GM23248 (cell line): ENCODE measurements around the gene ANO8. TPM values are rescaled to one million over a fixed set of nuclear protein-coding genes. Genes with fewer than 3 reads are reported as not detected.

Source experiments
- DNase-seq: peaks from one replicate; pipeline ENCODE4 v3.0.0-alpha.2; 2015
- H2AFZ ChIP-seq: fragments of 200-600 bp; sonication (generic); 2 replicates; pipeline ENCODE4 v1.6.1; 2016; ENCODE audit warnings: antibody characterized with exemption
- H3F3A ChIP-seq: fragments of 200-600 bp; sonication (generic); 2 replicates; pipeline ENCODE4 v1.6.1; 2016; ENCODE audit warnings: mild to moderate bottlenecking, antibody characterized with exemption, mixed run types; ENCODE audit not compliant: insufficient read depth
- H3K27ac ChIP-seq: fragments of 200-600 bp; sonication (generic); 2 replicates; pipeline ENCODE4 v1.5.1; 2016; ENCODE audit warnings: mild to moderate bottlenecking
- H3K27me3 ChIP-seq: fragments of 200-600 bp; sonication (generic); replicated peaks from 2 replicates; pipeline ENCODE4 v1.6.1; 2016; ENCODE audit warnings: mild to moderate bottlenecking; ENCODE audit not compliant: insufficient read depth
- H3K36me3 ChIP-seq: fragments of 200-600 bp; sonication (generic); 2 replicates; pipeline ENCODE4 v1.6.1; 2016; ENCODE audit warnings: low read depth, mild to moderate bottlenecking
- H3K4me1 ChIP-seq: fragments of 200-600 bp; sonication (generic); 2 replicates; pipeline ENCODE4 v1.6.1; 2016; ENCODE audit warnings: mild to moderate bottlenecking; ENCODE audit not compliant: insufficient read depth
- H3K4me2 ChIP-seq: fragments of 200-600 bp; sonication (generic); one replicate; pipeline ENCODE4 v1.6.1; 2016; ENCODE audit warnings: mild to moderate bottlenecking; ENCODE audit not compliant: unreplicated experiment
- H3K4me3 ChIP-seq: fragments of 200-600 bp; sonication (generic); 2 replicates; pipeline ENCODE4 v1.5.1; 2016; ENCODE audit warnings: mild to moderate bottlenecking
- H3K79me2 ChIP-seq: fragments of 200-600 bp; sonication (generic); 2 replicates; pipeline ENCODE4 v1.6.1; 2016; ENCODE audit warnings: mild to moderate bottlenecking; ENCODE audit not compliant: insufficient read depth
- H3K9ac ChIP-seq: fragments of 200-600 bp; sonication (generic); 2 replicates; pipeline ENCODE4 v1.6.1; 2016; ENCODE audit warnings: mild to moderate bottlenecking
- H3K9me2 ChIP-seq: fragments of 200-600 bp; sonication (generic); 2 replicates; pipeline ENCODE4 v1.6.1; 2016; ENCODE audit warnings: mixed run types, mild to moderate bottlenecking, moderate library complexity; ENCODE audit not compliant: insufficient read depth
- H3K9me3 ChIP-seq: fragments of 200-600 bp; sonication (generic); one replicate; pipeline ENCODE4 v1.6.1; 2017; ENCODE audit warnings: low read depth
- H4K20me1 ChIP-seq: fragments of 200-600 bp; sonication (generic); 2 replicates; pipeline ENCODE4 v1.6.0; 2016; ENCODE audit not compliant: insufficient read depth
- EZH2 ChIP-seq: fragments of 200-600 bp; sonication (generic); IDR thresholded peaks from 2 replicates; pipeline ENCODE4 v1.6.1; 2018; ENCODE audit warnings: antibody characterized with exemption, mild to moderate bottlenecking; ENCODE audit not compliant: insufficient read depth, poor library complexity, severe bottlenecking
- EZH2phosphoT487 ChIP-seq: fragments of 200-600 bp; sonication (generic); IDR thresholded peaks from 2 replicates; pipeline ENCODE4 v1.6.1; 2018; ENCODE audit warnings: antibody characterized with exemption, moderate library complexity, mild to moderate bottlenecking, low read depth; ENCODE audit not compliant: insufficient read depth
- WGBS, 2 experiments: methylation state at CpG; one replicate each; pipeline ENCODE4 v1.1.6; 2015 to 2017; ENCODE audit warnings: low lambda C conversion rate in 2 of 2, low coverage in 1 of 2; ENCODE audit errors: missing lambda C conversion rate in 2 of 2; 5-methylcytosine and 5-hydroxymethylcytosine counted together
- in situ Hi-C: fragments of 300-500 bp; cut with MboI; formaldehyde crosslinking; loops from 2 replicates; pipeline ENCODE4 v1.15.0; 2020
- polyA plus RNA-seq: library from polyadenylated mRNA; unstranded; fragments of >200 nt; fragmentation: Nextera tagmentation; extraction: Ambion mirVana; gene quantifications from 2 replicates; pipeline ENCODE4 v1.2.1, GENCODE V29; 2016
- total RNA-seq: library from RNA; depleted of rRNA; stranded (reverse); fragments of >200 nt; shearing (Covaris generic); gene quantifications from 2 replicates; pipeline ENCODE4 v1.2.3, GENCODE V29; 2014

The ANO8 gene
- total and polyA plus RNA-seq, 2 experiments from 2014 or later = 0.61 to 4.0 TPM

DNA sequence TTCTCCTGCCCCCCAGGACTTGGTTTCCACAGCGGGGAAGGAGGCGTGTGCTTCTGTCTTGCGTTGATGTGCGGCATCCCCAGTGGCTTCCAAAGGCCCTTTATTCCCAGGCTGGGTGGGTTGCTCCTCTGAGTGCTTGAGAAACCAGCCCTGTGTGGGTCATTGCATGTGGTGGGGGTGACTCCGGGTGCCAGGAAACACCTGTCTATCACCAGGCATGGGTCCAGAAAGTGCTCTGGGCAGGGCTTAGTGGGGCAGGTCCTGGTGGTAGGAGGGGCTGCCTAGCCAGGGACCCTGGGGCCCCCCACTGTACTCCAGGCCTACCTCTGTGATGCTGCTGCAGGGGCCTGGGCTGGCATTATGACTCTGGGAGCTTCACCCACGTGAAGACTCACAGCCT lies 15.7 kb downstream of the ANO8 start:
- no peak for DNase-seq
- H3K4me1 ChIP-seq = no peaks in the 10 kb centered on the region

DNA sequence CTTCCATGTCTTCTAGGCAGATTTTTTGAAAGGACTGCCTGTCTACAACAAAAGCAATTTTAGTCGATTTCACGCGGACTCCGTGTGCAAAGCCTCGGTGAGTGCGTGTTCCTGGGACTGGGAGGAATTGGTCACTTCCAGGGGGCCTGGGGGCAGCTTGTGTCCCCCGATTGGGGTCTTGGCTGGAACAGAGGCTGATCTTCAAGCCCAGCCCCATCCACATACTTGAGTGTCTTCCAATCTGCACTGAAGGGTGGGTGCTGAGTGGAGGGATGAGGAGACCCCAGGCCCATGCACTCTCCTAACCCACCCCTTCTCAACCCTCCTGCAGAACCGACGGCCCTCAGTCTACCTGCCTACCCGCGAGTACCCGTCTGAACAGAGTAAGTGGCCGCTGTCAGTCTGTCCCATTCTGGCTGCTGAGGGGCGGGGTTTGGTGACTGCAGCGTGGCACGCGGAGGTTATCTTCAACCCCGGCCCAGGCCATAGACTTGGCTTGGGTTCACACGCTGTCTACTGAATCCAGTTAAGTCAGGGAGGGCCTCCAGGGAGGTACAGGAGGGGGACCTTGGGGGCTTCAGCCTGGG lies 20.6 kb downstream of the ANO8 start:
- Histone ChIP-seq H3K36me3 (no peaks in the 10 kb centered on the region; the same call in 1 of the 2 replicates), H3F3A (no peaks in the 10 kb centered on the region), H3K9me2 (no peaks in the 10 kb centered on the region), H3K27ac (no peak overlapping the region), H3K79me2 (peaks cover 54% of the 10 kb centered on the region), H4K20me1 (no peaks in the 10 kb centered on the region), H2AFZ (no peak overlapping the region), H3K4me2 (no peak overlapping the region), H3K4me1 (peaks cover 23% of the 10 kb centered on the region), H3K27me3 (no peaks in the 10 kb centered on the region), H3K9ac (no peak overlapping the region), H3K4me3 (no peak overlapping the region), H3K9me3 (no peaks in the 10 kb centered on the region)
- no peak for DNase-seq
- no peak for TF ChIP-seq EZH2phosphoT487
- no peak for TF ChIP-seq EZH2
- 94 to 95% methylated on average over 19 of the region's 19 CpGs for WGBS, 2 experiments
- in situ Hi-C loops = no loop called here

More for the DNA sequence above, 15.7 kb downstream of the ANO8 start:
- no peak for TF ChIP-seq EZH2
- TF ChIP-seq EZH2phosphoT487 = no peak
- no peaks in the 10 kb centered on the region for H3K27me3 ChIP-seq
- no peak overlapping the region for H3K4me3 ChIP-seq
- H3K9me2 ChIP-seq = no peaks in the 10 kb centered on the region
- H3K9ac ChIP-seq = no peak overlapping the region
- no peaks in the 10 kb centered on the region for H3K9me3 ChIP-seq
- 69 to 73% methylated on average over 6 of the region's 6 CpGs for WGBS, 2 experiments
- no peaks in the 10 kb centered on the region; the same call in 1 of the 2 replicates for H3K36me3 ChIP-seq
- peaks cover 8% of the 10 kb centered on the region for H3K79me2 ChIP-seq
- in situ Hi-C loops = no loop called here
- H2AFZ ChIP-seq = no peak overlapping the region
- H4K20me1 ChIP-seq = no peaks in the 10 kb centered on the region
- H3K4me2 ChIP-seq = no peak overlapping the region
- H3K27ac ChIP-seq = no peak overlapping the region
- H3F3A ChIP-seq = no peaks in the 10 kb centered on the region

DNA sequence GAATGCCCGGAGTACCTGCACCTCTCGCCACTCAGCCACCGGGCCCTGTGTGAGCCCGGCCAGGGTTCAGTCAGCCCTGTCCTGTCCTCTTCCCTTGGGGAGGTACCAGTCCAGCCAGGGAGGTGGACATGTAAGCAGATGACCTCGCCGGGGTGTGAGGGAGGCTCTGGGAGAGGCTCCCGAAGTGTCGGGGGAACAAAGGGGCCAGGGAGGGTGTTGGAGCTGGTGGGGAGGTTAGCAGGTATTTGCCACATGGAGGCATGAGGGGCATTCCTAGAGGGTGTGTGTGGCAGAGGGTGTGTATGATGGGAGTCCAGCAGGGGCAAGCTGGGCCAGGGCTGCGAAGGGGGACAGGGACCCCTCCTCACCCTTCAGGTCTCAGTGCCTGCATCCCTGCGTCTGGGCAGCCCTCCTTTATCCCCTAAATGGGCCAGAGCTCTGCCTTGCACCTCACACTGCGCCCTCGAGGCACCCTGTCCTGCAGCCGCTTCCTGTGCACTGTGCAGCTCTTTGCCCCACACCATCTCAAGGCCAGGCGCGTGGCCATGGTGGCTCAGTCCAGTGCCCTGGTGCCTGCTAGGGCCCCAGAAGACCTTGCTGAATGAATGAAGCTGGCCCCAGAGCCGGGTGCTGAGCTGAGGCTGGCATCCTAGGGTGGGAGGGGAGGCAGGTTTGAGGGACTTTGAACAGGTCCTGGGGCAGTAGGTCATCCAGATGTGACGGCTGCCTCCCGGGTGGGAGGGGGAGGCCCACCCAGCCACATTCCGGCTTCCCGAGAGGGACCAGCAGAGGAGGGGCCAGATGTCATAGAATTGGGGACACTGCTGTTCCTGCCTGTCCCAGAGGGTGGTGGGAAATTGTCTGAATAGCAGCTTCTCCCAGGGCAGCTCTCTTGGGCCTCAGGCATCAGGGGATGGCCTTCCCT lies 22.2 kb downstream of the ANO8 start:
- H3K4me2 ChIP-seq = peak overlapping the region; percentile 53
- no peaks in the 10 kb centered on the region for H3K9me3 ChIP-seq
- no peaks in the 10 kb centered on the region for H4K20me1 ChIP-seq
- H3K79me2 ChIP-seq = peaks cover 60% of the 10 kb centered on the region
- no peak overlapping the region for H2AFZ ChIP-seq
- no peaks in the 10 kb centered on the region; the same call in 1 of the 2 replicates for H3K36me3 ChIP-seq
- no peaks in the 10 kb centered on the region for H3F3A ChIP-seq
- H3K4me1 ChIP-seq = peaks cover 23% of the 10 kb centered on the region
- WGBS, 2 experiments = 76 to 78% methylated on average over 19 to 20 of the region's 20 CpGs
- no peaks in the 10 kb centered on the region for H3K27me3 ChIP-seq
- no peak for DNase-seq
- H3K9me2 ChIP-seq = no peaks in the 10 kb centered on the region
- in situ Hi-C loops = no loop called here
- peak overlapping the region; percentile 43; the same call in 1 of the 2 replicates for H3K4me3 ChIP-seq
- H3K27ac ChIP-seq = peak overlapping the region; percentile 69
- peak overlapping the region; percentile 62 for H3K9ac ChIP-seq
- no peak for TF ChIP-seq EZH2
- no peak for TF ChIP-seq EZH2phosphoT487

GRCh38 chr19:17311455-17312188 lies 23.0 kb downstream of the ANO8 start:
- DNase-seq = peak; percentile 85
- Histone ChIP-seq H3K79me2 (peaks cover 68% of the 10 kb centered on the region), H4K20me1 (no peaks in the 10 kb centered on the region), H3F3A (0 out of 2 replicates have a peak, but pooled peaks cover under 1% of the 10 kb centered on the region), H3K27me3 (no peaks in the 10 kb centered on the region), H2AFZ (no peak overlapping the region), H3K4me1 (peaks cover 26% of the 10 kb centered on the region), H3K9me3 (no peaks in the 10 kb centered on the region), H3K9ac (peak overlapping the region; percentile 62), H3K9me2 (no peaks in the 10 kb centered on the region), H3K4me3 (peak overlapping the region; percentile 43; the same call in 1 of the 2 replicates), H3K27ac (peak overlapping the region; percentile 69), H3K4me2 (peak overlapping the region; percentile 53), H3K36me3 (no peaks in the 10 kb centered on the region; the same call in 1 of the 2 replicates)
- TF ChIP-seq EZH2phosphoT487 (no peak), EZH2 (no peak)
- in situ Hi-C loops = no loop called here
- 61 to 63% methylated on average over 10 to 11 of the region's 11 CpGs for WGBS, 2 experiments
